HS-5 (cell line): Measurements from ENCODE around the gene CELF2.
A peak's percentile ranks its signal among the peaks of the same experiment; 100 is the strongest.

ENCODE experiments used
- DNase-seq: peaks from one replicate; pipeline ENCODE4 v3.0.0-alpha.2; 2012; ENCODE audit warnings: low read depth

CELF2 gene

GRCh38 chr10:11058965-11059364 lies 41.3 kb downstream of the CELF2 start:
- DNase-seq: no peak

GRCh38 chr10:11063856-11064255 lies 46.2 kb downstream of the CELF2 start:
- no peak for DNase-seq

GRCh38 chr10:11064832-11065231 lies 47.2 kb downstream of the CELF2 start:
- no peak for DNase-seq

- no peak for DNase-seq
Observed at GRCh38 chr10:11065567-11065966, 47.9 kb downstream of the CELF2 start.

- no peak for DNase-seq
Observed at GRCh38 chr10:11066520-11066919, 48.8 kb downstream of the CELF2 start.

GRCh38 chr10:11068861-11069633 lies 51.4 kb downstream of the CELF2 start:
- DNase-seq: peak; percentile 5

GRCh38 chr10:11073410-11073809 lies 55.7 kb downstream of the CELF2 start:
- no peak for DNase-seq

GRCh38 chr10:11074536-11075267 lies 57.0 kb downstream of the CELF2 start:
- DNase-seq: no peak

- DNase-seq: no peak
Observed at GRCh38 chr10:11076221-11076620, 58.5 kb downstream of the CELF2 start.

- DNase-seq: no peak
Observed at GRCh38 chr10:11080564-11080984, 62.9 kb downstream of the CELF2 start.

GRCh38 chr10:11081408-11081807 lies 63.7 kb downstream of the CELF2 start:
- no peak for DNase-seq

- no peak for DNase-seq
Observed at GRCh38 chr10:11082526-11082925, 64.9 kb downstream of the CELF2 start.

GRCh38 chr10:11083051-11083450 lies 65.4 kb downstream of the CELF2 start:
- DNase-seq: no peak

- DNase-seq: no peak
Observed at GRCh38 chr10:11085545-11085944, 67.9 kb downstream of the CELF2 start.

- DNase-seq: no peak
Observed at GRCh38 chr10:11086177-11086840, 68.6 kb downstream of the CELF2 start.

- no peak for DNase-seq
Observed at GRCh38 chr10:11087372-11087771, 69.7 kb downstream of the CELF2 start.

- no peak for DNase-seq
Observed at GRCh38 chr10:11088709-11089108, 71.0 kb downstream of the CELF2 start.

- DNase-seq: no peak
Observed at GRCh38 chr10:11089272-11089671, 71.6 kb downstream of the CELF2 start.

- no peak for DNase-seq
Observed at GRCh38 chr10:11091517-11092102, 73.9 kb downstream of the CELF2 start.

GRCh38 chr10:11093771-11094736 lies 76.4 kb downstream of the CELF2 start:
- DNase-seq: no peak

GRCh38 chr10:11095374-11095801 lies 77.7 kb downstream of the CELF2 start:
- DNase-seq: no peak
